Measurements from ENCODE around the gene ITGB7. TPM values are rescaled to one million over a fixed set of nuclear protein-coding genes. Genes with fewer than 3 reads are reported as not detected.

Gene ITGB7
- 0.22 to 0.63 TPM (median 0.54 TPM) in 5 replicates for total RNA-seq (2022; extraction: Qiagen RNA extraction)

GRCh38 chr12:53207042-53207441 lies at the start of gene ITGB7:
Gene ITGB7, minus strand, starts transcription at chr12:53207251. Its CDS starts 6,808 bp downstream, at chr12:53200443.

GRCh38 chr12:53231921-53232645 lies 25.0 kb upstream of the ITGB7 start, which contains the start of gene RARG:
Gene RARG, minus strand, starts transcription at chr12:53232209. Its CDS starts 4,664 bp downstream, at chr12:53227545.

GRCh38 chr12:53180220-53180930 lies 26.7 kb downstream of the ITGB7 start, which contains the start of the genes CSAD and ZNF740:
Gene CSAD, minus strand, starts transcription at chr12:53180925. Its CDS starts 7,455 bp downstream, at chr12:53173470.
Gene ZNF740, plus strand, starts transcription at chr12:53180722. Its CDS starts 1,262 bp downstream, at chr12:53181984.

Other genes starting within 250 kb of the ITGB7 start
- 222 to 466 TPM (median 261 TPM) in 5 replicates for gene EIF4B, start 200.8 kb downstream of the ITGB7 start, total RNA-seq (2022; extraction: Qiagen RNA extraction)
- 45.0 to 60.3 TPM (median 57.6 TPM) in 5 replicates for gene TNS2, start 157.2 kb downstream of the ITGB7 start, total RNA-seq (2022; extraction: Qiagen RNA extraction)
- gene SPRYD3, start 127.9 kb downstream of the ITGB7 start, total RNA-seq (2022; extraction: Qiagen RNA extraction), result 35.8 to 38.8 TPM (median 36.8 TPM) in 5 replicates
- gene IGFBP6, start 109.6 kb downstream of the ITGB7 start, total RNA-seq (2022; extraction: Qiagen RNA extraction), result 148 to 249 TPM (median 240 TPM) in 5 replicates
- 0.10 to 0.37 TPM (median 0.26 TPM) in 5 replicates for gene SOAT2, start 103.8 kb downstream of the ITGB7 start, total RNA-seq (2022; extraction: Qiagen RNA extraction)
- gene ZNF740, start 26.5 kb downstream of the ITGB7 start, total RNA-seq (2022; extraction: Qiagen RNA extraction), result 14.4 to 17.3 TPM (median 16.5 TPM) in 5 replicates
- 5.8 to 7.2 TPM (median 6.5 TPM) in 5 replicates for gene CSAD, start 26.3 kb downstream of the ITGB7 start, total RNA-seq (2022; extraction: Qiagen RNA extraction)
- gene RARG, start 25.0 kb upstream of the ITGB7 start, total RNA-seq (2022; extraction: Qiagen RNA extraction), result 21.3 to 25.1 TPM (median 24.2 TPM) in 5 replicates
- 17.1 to 22.0 TPM (median 18.8 TPM) in 5 replicates for gene ESPL1, start 61.0 kb upstream of the ITGB7 start, total RNA-seq (2022; extraction: Qiagen RNA extraction)
- 476 to 525 TPM (median 487 TPM) in 5 replicates for gene PFDN5, start 88.3 kb upstream of the ITGB7 start, total RNA-seq (2022; extraction: Qiagen RNA extraction)
- 67.3 to 96.7 TPM (median 92.1 TPM) in 5 replicates for gene MYG1, start 92.4 kb upstream of the ITGB7 start, total RNA-seq (2022; extraction: Qiagen RNA extraction)
- 74.0 to 81.7 TPM (median 77.0 TPM) in 5 replicates for gene AAAS, start 114.4 kb upstream of the ITGB7 start, total RNA-seq (2022; extraction: Qiagen RNA extraction)
- 0.06 TPM in 1 of 5 replicates, not detected in the others for gene SP7, start 129.1 kb upstream of the ITGB7 start, total RNA-seq (2022; extraction: Qiagen RNA extraction)
- 17.1 to 25.1 TPM (median 21.0 TPM) in 5 replicates for gene SP1, start 172.9 kb upstream of the ITGB7 start, total RNA-seq (2022; extraction: Qiagen RNA extraction)
- gene AMHR2, start 216.6 kb upstream of the ITGB7 start, total RNA-seq (2022; extraction: Qiagen RNA extraction), result 0.56 to 1.1 TPM (median 0.88 TPM) in 5 replicates
- gene PRR13, start 234.5 kb upstream of the ITGB7 start, total RNA-seq (2022; extraction: Qiagen RNA extraction), result 252 to 332 TPM (median 319 TPM) in 5 replicates
- gene PCBP2, start 244.9 kb upstream of the ITGB7 start, total RNA-seq (2022; extraction: Qiagen RNA extraction), result 612 to 658 TPM (median 616 TPM) in 5 replicates

Data from A549 treated with Hydrocortisone at 1 μM for 4 hours (cell line).